ENCODE results near the gene COX19.
"Not testable (repeated sequence)": the region's sequence is repeated elsewhere in the genome, so short reads cannot be mapped to it uniquely, and the experiment has no call there.

The COX19 gene

GRCh38 chr7:966291-967069 is 8.9 kb downstream of the COX19 start:
- no peak for TF ChIP-seq CTCF (IDR thresholded peaks at IDR 0.05; ENCODE audit: low read depth, low read length)
- peaks cover 25% of the 10 kb centered on the region for H3K36me3 ChIP-seq
- H3K4me3 ChIP-seq (ENCODE audit: low read depth, low read length) = no peak overlapping the region
- H3K27me3 ChIP-seq = no peaks in the 10 kb centered on the region; the same call in 1 of the 2 replicates
- H3K9me3 ChIP-seq = no peaks in the 10 kb centered on the region
- no peak for DNase-seq
- H3K4me1 ChIP-seq = peaks cover 9% of the 10 kb centered on the region

DNA sequence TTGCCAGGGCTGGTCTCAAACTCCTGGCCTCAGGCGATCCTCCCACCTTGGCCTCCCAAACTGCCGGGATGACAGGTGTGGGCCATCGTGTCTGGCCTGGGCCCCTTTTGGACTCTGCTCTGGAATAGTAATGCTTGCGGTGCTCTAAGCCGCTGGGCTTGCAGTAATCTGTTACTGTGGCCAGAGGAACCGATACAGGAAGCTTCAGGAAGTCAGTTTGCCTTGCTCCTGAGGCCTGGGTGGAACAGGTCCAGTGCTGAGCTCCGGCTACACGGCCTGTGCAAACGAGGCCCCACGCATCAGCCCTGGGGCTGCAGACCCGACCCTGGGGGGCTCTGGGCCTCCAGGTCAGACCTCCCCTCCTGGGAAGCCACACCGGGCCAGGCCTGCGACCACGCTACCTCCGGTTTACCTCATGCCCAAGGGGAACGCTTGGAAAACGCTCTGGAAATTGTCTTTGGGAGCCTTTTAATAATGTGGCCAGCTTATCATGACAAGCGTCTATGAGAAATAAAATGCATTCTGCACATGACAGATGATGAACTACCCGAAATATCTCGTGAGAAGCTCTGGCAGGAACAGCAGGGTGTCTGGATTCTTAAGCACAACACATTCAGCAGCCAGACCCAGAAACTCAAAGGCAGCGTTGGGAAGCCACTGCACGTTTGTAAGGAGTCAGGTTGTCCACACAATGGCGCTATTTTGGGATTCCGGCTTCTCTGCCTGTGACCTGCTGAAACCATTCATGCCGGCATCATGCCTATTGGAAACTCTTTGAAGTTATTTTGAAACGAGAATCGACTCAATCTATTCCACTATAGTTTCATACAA is 10.7 kb downstream of the COX19 start:
- peaks cover 9% of the 10 kb centered on the region for H3K4me1 ChIP-seq
- H3K36me3 ChIP-seq = peaks cover 17% of the 10 kb centered on the region
- 0 out of 2 replicates have a peak overlapping the region, but pooled peaks have one; percentile 6 for H3K4me3 ChIP-seq (ENCODE audit: low read depth, low read length)
- peak; percentile 69 for TF ChIP-seq CTCF (IDR thresholded peaks at IDR 0.05; ENCODE audit: low read depth, low read length)
- no peaks in the 10 kb centered on the region; the same call in 1 of the 2 replicates for H3K27me3 ChIP-seq
- H3K9me3 ChIP-seq = no peaks in the 10 kb centered on the region
- peak; percentile 71 for DNase-seq

- Histone ChIP-seq H3K27me3 (no peaks in the 10 kb centered on the region; the same call in 1 of the 2 replicates), H3K4me1 (peaks cover 9% of the 10 kb centered on the region), H3K4me3 (ENCODE audit: low read depth, low read length) (no peak overlapping the region), H3K9me3 (no peaks in the 10 kb centered on the region), H3K36me3 (peaks cover 10% of the 10 kb centered on the region)
- DNase-seq = peak; percentile 18
- TF ChIP-seq CTCF (IDR thresholded peaks at IDR 0.05; ENCODE audit: low read depth, low read length) = no peak
These were observed 11.9 kb downstream of the COX19 start for GRCh38 chr7:963236-964078.

GRCh38 chr7:962401-963081 is 12.8 kb downstream of the COX19 start:
- peak; percentile 9 for DNase-seq
- Histone ChIP-seq H3K4me1 (peaks cover 14% of the 10 kb centered on the region), H3K4me3 (ENCODE audit: low read depth, low read length) (no peak overlapping the region), H3K36me3 (peaks cover 6% of the 10 kb centered on the region), H3K9me3 (no peaks in the 10 kb centered on the region), H3K27me3 (no peaks in the 10 kb centered on the region; the same call in 1 of the 2 replicates)
- TF ChIP-seq CTCF (IDR thresholded peaks at IDR 0.05; ENCODE audit: low read depth, low read length) = no peak

DNA sequence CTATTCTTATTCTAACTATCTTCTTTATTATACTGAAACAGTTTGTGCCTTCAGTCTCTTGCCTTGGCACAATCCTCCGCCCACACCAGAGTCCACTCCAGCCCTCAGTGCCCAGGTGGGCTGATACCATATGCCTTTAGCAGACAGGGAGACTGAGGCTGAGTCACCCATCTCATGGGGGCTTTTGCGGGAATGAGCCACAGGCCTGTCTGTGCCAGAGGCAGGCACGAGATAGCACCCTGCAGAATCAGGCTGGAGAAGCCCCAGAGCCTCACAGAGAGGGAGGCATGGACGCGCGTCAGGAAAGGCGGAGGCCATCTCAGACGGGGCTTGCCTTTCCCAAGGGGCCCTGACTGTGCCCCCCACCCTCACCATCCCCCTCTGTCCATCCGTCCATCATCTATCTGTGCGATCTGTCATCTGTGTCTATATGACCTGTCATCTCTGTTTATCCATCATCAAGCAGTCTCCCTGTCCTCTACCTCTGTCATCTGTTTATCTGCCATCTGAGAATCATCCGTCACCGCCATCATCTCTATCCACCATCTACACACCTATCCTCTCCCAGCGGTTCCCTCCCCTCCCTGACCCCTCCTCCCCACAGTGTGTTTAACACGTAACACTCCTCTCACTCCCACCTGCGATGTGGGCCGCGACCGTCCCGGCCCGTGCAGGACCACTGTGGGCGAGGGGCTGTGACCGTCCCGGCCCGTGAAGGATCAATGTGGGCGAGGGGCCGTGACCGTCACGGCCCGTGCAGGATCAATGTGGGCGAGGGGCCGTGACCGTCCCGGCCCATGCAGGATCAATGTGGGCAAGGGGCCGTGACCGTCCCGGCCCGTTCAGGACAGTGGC is 13.6 kb downstream of the COX19 start:
- H3K36me3 ChIP-seq = no peaks in the 10 kb centered on the region; the same call in 1 of the 2 replicates
- H3K9me3 ChIP-seq = no peaks in the 10 kb centered on the region
- H3K27me3 ChIP-seq = no peaks in the 10 kb centered on the region; the same call in 1 of the 2 replicates
- peaks cover 14% of the 10 kb centered on the region for H3K4me1 ChIP-seq
- DNase-seq = no peak
- H3K4me3 ChIP-seq (ENCODE audit: low read depth, low read length) = no peak overlapping the region
- no peak for TF ChIP-seq CTCF (IDR thresholded peaks at IDR 0.05; ENCODE audit: low read depth, low read length)

DNA sequence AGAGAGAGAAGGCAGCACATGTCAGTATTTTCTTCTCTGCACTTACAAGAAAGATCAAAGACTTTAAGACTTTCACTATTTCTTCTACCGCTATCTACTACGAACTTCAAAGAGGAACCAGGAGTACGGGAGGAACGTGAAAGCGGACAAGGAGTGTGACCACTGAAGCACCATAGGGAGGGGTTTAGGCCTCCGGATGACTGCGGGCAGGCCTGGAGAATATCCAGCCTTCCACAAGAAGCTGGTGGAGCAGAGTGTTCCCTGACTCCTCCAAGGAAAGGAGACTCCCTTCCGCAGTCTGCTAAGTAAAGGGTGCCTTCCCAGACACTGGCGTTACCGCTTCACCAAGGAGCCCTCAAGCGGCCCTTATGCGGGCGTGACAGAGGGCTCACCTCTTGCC is 14.4 kb downstream of the COX19 start:
- H3K4me3 ChIP-seq (ENCODE audit: low read depth, low read length); H3K27me3 ChIP-seq; H3K36me3 ChIP-seq; DNase-seq; H3K9me3 ChIP-seq: not testable (repeated sequence)
- peaks cover 14% of the 10 kb centered on the region for H3K4me1 ChIP-seq
